Neutrophil (primary cell): ENCODE data around the gene LIPF.

Experiments
- H3K27ac ChIP-seq: fragments of 200-600 bp; sonication (generic); 2 replicates; pipeline ENCODE4 v1.5.1; 2016; ENCODE audit warnings: mild to moderate bottlenecking, moderate library complexity
- H3K27me3 ChIP-seq: fragments of 200-600 bp; sonication (generic); 2 replicates; pipeline ENCODE4 v1.6.0; 2016; ENCODE audit warnings: mild to moderate bottlenecking
- H3K36me3 ChIP-seq: fragments of 200-600 bp; sonication (generic); 2 replicates; pipeline ENCODE4 v1.5.1; 2017
- H3K4me1 ChIP-seq, 2 experiments: fragments of 200-600 bp in 1 of 2; sonication (generic) in 1 of 2; 1 replicate in 1 of 2; 2 replicates in 1 of 2; pipeline versions ENCODE4 v1.5.1 to v1.6.1; 2013 to 2016; ENCODE audit warnings: low read depth in 1 of 2, low read length in 1 of 2, mild to moderate bottlenecking in 1 of 2, moderate library complexity in 1 of 2; ENCODE audit not compliant: control insufficient read depth in 1 of 2, insufficient read depth in 1 of 2
- H3K4me3 ChIP-seq, 2 experiments: fragments of 200-600 bp in 1 of 2; sonication (generic) in 1 of 2; 1 replicate in 1 of 2; 2 replicates in 1 of 2; pipeline ENCODE4 v1.5.1; 2013 to 2016; ENCODE audit warnings: low read depth in 1 of 2, low read length in 1 of 2, mild to moderate bottlenecking in 1 of 2, moderate library complexity in 1 of 2
- H3K9me3 ChIP-seq: fragments of 200-600 bp; sonication (generic); 2 replicates; pipeline ENCODE4 v1.5.1; 2016
- CTCF ChIP-seq: fragments of 200-600 bp; sonication (generic); IDR thresholded peaks from 2 replicates; pipeline ENCODE4 v1.5.1; 2016; ENCODE audit warnings: antibody characterized with exemption

The LIPF gene, protein sequence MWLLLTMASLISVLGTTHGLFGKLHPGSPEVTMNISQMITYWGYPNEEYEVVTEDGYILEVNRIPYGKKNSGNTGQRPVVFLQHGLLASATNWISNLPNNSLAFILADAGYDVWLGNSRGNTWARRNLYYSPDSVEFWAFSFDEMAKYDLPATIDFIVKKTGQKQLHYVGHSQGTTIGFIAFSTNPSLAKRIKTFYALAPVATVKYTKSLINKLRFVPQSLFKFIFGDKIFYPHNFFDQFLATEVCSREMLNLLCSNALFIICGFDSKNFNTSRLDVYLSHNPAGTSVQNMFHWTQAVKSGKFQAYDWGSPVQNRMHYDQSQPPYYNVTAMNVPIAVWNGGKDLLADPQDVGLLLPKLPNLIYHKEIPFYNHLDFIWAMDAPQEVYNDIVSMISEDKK

DNA sequence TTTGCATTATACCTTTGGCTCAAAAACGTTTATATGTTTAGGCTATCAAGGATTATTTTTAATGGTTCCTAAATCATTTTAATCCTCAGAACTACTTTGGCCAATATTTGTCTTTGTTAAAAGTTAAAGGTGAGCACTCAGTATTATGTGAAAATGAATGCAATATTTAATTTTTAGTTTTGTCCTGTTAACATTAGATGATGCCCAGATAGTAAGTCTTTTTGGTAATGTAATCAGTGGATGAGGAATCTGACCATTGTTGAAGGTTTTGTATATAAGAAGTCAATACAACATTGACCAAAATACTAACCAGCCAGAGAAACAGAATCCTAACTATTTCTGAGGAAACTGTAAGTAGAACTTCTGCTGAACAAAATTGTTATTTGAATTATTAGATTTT is at the start of gene LIPF:
TSS of gene LIPF (plus strand) at position 301 of the 400 bp plus-strand sequence. CDS start 2,856 bp downstream, outside the sequence.
- Histone ChIP-seq H3K4me1 (no peaks in the 10 kb centered on the region), H3K27me3 (no peaks in the 10 kb centered on the region), H3K27ac (no peak within 1 kb of the TSS), H3K4me3 (no peak within 1 kb of the TSS), H3K36me3 (no peaks in the 10 kb centered on the region), H3K9me3 (no peaks in the 10 kb centered on the region)
- no peak for TF ChIP-seq CTCF

DNA sequence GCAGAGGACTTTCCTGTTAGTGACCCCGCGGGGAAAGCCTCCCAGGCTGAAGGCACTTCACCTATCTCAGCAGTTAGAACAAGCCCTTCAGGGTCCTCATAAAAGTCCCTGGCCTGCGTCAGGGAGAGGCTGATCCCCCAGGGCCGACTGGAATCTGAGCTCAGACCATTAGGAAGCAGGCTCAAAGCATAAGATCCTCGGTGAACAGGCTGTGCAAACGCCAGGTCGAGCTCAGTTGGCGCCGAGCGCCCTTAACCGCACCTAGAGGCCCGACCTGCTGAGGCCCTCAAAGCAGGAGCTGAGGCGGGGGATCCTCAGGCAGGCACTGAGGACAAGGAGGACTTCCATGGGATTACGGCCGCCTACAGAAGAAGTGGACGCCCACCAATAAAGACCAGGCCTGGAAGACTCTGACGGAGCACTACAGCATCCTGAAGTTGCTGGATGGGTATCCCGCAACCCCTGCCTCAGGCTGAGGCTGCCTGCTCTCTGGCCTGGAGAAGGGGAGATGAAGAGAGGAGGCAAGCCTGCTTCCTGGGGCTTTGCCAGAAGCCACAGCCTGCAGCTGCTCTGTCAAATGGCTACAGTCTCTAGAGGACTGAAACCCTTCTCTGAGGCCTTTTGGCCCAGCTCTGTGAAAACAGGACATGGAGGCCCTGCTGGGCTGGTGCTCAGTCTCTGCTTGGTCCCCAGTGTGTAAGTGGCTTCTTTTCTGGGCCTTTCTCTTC is 47.8 kb upstream of the LIPF start:
- Histone ChIP-seq H3K4me1 (no peaks in the 10 kb centered on the region), H3K27ac (no peak overlapping the region), H3K9me3 (no peaks in the 10 kb centered on the region), H3K36me3 (no peaks in the 10 kb centered on the region), H3K27me3 (no peaks in the 10 kb centered on the region), H3K4me3 (no peak overlapping the region)
- no peak for TF ChIP-seq CTCF

DNA sequence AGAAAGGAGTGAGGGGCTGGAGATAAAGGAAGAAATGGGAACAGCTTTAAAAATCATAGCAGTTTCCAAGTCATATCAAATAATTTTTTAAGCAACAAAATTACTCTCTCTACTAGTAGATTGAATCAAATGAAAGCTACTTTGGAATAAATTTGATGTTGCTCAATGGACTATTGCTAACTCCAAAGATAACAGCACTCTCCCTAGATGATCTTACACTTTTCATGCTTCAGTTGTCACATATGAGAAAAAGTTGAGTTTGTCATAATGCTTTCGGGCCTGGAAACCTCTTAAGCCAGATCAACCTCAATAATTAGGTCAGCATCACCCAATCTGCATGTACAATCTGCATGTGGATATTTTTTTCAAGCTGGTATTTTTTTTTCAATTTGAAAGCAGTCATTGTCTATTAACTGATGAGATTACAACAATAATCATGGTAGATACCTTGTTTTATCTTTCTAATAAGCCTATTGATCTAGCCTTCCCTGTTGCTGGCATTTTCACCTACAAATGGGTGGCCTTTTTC is 46.4 kb upstream of the LIPF start:
- H3K4me3 ChIP-seq, result no peak overlapping the region
- H3K9me3 ChIP-seq, result no peaks in the 10 kb centered on the region
- TF ChIP-seq CTCF, result no peak
- no peaks in the 10 kb centered on the region for H3K27me3 ChIP-seq
- no peaks in the 10 kb centered on the region for H3K4me1 ChIP-seq
- no peaks in the 10 kb centered on the region for H3K36me3 ChIP-seq
- H3K27ac ChIP-seq, result no peak overlapping the region

DNA sequence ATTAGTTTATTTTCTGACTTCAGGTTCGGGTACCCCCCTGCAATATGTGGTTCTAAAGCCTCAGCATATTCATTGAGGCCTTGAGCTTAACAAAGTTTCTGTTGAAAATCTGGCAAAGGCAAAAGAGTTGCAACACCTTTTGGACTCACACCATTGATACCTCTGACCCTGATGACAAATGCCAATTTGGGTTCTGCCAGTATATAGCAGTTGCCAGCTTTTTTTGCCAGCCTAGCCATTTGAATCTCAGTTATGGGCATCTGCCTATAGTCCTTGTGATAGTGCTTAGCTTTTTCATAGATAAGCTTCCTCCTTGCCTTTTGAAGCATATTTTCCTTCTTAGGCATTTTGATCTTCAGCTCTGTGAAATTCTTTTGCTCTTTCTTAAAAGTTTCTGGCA is 45.7 kb upstream of the LIPF start:
- no peak for TF ChIP-seq CTCF
- H3K9me3 ChIP-seq, result no peaks in the 10 kb centered on the region

GRCh38 chr10:88620441-88620840 is 43.8 kb upstream of the LIPF start:
- Histone ChIP-seq H3K9me3 (no peaks in the 10 kb centered on the region), H3K4me1 (no peaks in the 10 kb centered on the region), H3K4me3 (no peak overlapping the region), H3K27ac (no peak overlapping the region), H3K27me3 (no peaks in the 10 kb centered on the region), H3K36me3 (no peaks in the 10 kb centered on the region)
- TF ChIP-seq CTCF, result no peak

More for the DNA sequence above, 45.7 kb upstream of the LIPF start:
- H3K27me3 ChIP-seq, result no peaks in the 10 kb centered on the region
- H3K36me3 ChIP-seq, result no peaks in the 10 kb centered on the region
- no peak overlapping the region for H3K4me3 ChIP-seq
- H3K4me1 ChIP-seq, result no peaks in the 10 kb centered on the region
- H3K27ac ChIP-seq, result no peak overlapping the region
